ENCODE data around the gene E2F3.

E2F3 gene

GRCh38 chr6:20427856-20428255 lies 26.2 kb downstream of the E2F3 start:
- Histone ChIP-seq H3K27ac (ENCODE audit: extremely low read depth, low read depth, low read length) (no peak overlapping the region), H3K9me3 (ENCODE audit: control insufficient read depth, insufficient read depth, low read depth, low read length) (no peaks in the 10 kb centered on the region), H3K36me3 (ENCODE audit: control insufficient read depth in 2 of 2, insufficient read depth in 1 of 2, low read length in 2 of 2) (peaks cover 0 to 35% of the 10 kb centered on the region in 2 experiments; a peak in 2 of 3 replicates), H3K4me3 (ENCODE audit: low read depth, low read length) (no peak overlapping the region), H3K4me1 (ENCODE audit: control insufficient read depth, insufficient read depth, low read length) (peaks cover 8% of the 10 kb centered on the region)
- ChIA-PET CTCF (interaction anchor here (1.1 kb wide), 1 partner anchor 22 kb away, joined by 3 read pairs; no protein-coding TSS in a partner anchor), POLR2A (no interaction called here)
- no peak for TF ChIP-seq ZNF768 (tag by site-specific recombination; IDR thresholded peaks at IDR 0.05)
- no peak for TF ChIP-seq ZIC2 (tag by site-specific recombination; IDR thresholded peaks at IDR 0.05)
- no peak for TF ChIP-seq ZNF121 (tag by site-specific recombination; IDR thresholded peaks at IDR 0.05)

GRCh38 chr6:20432692-20433091 lies 31.0 kb downstream of the E2F3 start:
- Histone ChIP-seq H3K36me3 (ENCODE audit: control insufficient read depth in 2 of 2, insufficient read depth in 1 of 2, low read length in 2 of 2) (peaks cover 0 to 32% of the 10 kb centered on the region in 2 experiments; a peak in 2 of 3 replicates), H3K4me1 (ENCODE audit: control insufficient read depth, insufficient read depth, low read length) (no peaks in the 10 kb centered on the region), H3K4me3 (ENCODE audit: low read depth, low read length) (no peak overlapping the region), H3K9me3 (ENCODE audit: control insufficient read depth, insufficient read depth, low read depth, low read length) (no peaks in the 10 kb centered on the region), H3K27ac (ENCODE audit: extremely low read depth, low read depth, low read length) (no peak overlapping the region)
- TF ChIP-seq ZNF514 (tag by site-specific recombination; IDR thresholded peaks at IDR 0.05) (no peak), ATF2 (tag by site-specific recombination; IDR thresholded peaks at IDR 0.05; ENCODE audit: low read depth) (no peak), ZNF23 (tag by site-specific recombination; IDR thresholded peaks at IDR 0.05; ENCODE audit: borderline replicate concordance) (no peak), ZBTB21 (tag by site-specific recombination; IDR thresholded peaks at IDR 0.05) (no peak), ZNF266 (tag by site-specific recombination; IDR thresholded peaks at IDR 0.05; ENCODE audit: low read depth) (no peak), ZFP41 (tag by site-specific recombination; IDR thresholded peaks at IDR 0.05; ENCODE audit: borderline replicate concordance) (no peak), ZNF37A (tag by site-specific recombination; IDR thresholded peaks at IDR 0.05) (no peak), ZNF623 (tag by site-specific recombination; IDR thresholded peaks at IDR 0.05) (peak; percentile 96), ZNF701 (tag by site-specific recombination; IDR thresholded peaks at IDR 0.05) (no peak)
- TF ChIP-seq, protein P1, sequence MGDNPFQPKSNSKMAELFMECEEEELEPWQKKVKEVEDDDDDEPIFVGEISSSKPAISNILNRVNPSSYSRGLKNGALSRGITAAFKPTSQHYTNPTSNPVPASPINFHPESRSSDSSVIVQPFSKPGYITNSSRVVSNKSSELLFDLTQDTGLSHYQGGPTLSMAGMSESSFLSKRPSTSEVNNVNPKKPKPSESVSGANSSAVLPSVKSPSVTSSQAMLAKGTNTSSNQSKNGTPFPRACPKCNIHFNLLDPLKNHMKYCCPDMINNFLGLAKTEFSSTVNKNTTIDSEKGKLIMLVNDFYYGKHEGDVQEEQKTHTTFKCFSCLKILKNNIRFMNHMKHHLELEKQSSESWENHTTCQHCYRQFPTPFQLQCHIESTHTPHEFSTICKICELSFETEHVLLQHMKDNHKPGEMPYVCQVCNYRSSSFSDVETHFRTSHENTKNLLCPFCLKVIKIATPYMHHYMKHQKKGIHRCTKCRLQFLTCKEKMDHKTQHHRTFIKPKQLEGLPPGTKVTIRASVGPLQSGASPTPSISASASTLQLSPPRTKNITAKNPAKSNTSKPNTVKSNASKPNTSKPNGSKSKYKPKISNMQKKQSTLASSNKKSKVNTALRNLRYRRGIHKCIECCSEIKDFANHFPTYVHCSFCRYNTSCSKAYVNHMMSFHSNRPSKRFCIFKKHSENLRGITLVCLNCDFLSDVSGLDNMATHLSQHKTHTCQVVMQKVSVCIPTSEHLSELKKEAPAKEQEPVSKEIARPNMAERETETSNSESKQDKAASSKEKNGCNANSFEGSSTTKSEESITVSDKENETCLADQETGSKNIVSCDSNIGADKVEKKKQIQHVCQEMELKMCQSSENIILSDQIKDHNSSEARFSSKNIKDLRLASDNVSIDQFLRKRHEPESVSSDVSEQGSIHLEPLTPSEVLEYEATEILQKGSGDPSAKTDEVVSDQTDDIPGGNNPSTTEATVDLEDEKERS (tag by site-specific recombination; IDR thresholded peaks at IDR 0.05), result peak; percentile 82
- TF ChIP-seq, protein P2, sequence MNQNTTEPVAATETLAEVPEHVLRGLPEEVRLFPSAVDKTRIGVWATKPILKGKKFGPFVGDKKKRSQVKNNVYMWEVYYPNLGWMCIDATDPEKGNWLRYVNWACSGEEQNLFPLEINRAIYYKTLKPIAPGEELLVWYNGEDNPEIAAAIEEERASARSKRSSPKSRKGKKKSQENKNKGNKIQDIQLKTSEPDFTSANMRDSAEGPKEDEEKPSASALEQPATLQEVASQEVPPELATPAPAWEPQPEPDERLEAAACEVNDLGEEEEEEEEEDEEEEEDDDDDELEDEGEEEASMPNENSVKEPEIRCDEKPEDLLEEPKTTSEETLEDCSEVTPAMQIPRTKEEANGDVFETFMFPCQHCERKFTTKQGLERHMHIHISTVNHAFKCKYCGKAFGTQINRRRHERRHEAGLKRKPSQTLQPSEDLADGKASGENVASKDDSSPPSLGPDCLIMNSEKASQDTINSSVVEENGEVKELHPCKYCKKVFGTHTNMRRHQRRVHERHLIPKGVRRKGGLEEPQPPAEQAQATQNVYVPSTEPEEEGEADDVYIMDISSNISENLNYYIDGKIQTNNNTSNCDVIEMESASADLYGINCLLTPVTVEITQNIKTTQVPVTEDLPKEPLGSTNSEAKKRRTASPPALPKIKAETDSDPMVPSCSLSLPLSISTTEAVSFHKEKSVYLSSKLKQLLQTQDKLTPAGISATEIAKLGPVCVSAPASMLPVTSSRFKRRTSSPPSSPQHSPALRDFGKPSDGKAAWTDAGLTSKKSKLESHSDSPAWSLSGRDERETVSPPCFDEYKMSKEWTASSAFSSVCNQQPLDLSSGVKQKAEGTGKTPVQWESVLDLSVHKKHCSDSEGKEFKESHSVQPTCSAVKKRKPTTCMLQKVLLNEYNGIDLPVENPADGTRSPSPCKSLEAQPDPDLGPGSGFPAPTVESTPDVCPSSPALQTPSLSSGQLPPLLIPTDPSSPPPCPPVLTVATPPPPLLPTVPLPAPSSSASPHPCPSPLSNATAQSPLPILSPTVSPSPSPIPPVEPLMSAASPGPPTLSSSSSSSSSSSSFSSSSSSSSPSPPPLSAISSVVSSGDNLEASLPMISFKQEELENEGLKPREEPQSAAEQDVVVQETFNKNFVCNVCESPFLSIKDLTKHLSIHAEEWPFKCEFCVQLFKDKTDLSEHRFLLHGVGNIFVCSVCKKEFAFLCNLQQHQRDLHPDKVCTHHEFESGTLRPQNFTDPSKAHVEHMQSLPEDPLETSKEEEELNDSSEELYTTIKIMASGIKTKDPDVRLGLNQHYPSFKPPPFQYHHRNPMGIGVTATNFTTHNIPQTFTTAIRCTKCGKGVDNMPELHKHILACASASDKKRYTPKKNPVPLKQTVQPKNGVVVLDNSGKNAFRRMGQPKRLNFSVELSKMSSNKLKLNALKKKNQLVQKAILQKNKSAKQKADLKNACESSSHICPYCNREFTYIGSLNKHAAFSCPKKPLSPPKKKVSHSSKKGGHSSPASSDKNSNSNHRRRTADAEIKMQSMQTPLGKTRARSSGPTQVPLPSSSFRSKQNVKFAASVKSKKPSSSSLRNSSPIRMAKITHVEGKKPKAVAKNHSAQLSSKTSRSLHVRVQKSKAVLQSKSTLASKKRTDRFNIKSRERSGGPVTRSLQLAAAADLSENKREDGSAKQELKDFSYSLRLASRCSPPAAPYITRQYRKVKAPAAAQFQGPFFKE (tag by site-specific recombination; IDR thresholded peaks at IDR 0.05; ENCODE audit: borderline replicate concordance), result no peak
- ChIA-PET POLR2A (no interaction called here), CTCF (interaction anchor here (1.4 kb wide), 1 partner anchor 95 kb away, joined by 3 read pairs; no protein-coding TSS in a partner anchor)
